ENCODE data around the gene SORCS3.

DNA sequence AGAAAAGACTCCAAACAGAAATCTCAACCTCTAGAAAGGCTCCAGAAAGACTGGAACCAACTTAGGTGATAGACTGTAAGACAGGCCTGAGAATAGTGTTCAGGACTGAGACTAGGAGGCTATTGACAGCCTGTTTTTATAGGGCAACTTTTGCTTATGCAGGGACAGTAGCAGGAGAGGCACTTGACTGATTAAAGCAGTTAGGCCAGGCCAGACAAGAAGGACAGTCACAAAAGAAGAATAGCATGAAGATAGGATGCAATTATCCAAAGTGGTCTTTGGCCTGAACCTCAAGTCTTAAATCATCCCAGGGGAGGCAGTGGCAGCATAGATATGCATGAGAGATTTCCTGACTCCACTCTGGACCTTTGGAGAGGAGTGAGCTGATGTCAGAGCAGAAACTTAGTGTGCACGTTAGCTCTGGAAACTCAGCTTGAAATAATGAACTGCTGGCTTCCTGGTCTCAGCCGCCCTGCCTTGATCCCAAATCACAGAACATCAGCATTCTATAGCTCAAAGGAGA lies 290.6 kb downstream of the SORCS3 start:
- TF ChIP-seq CTCF (IDR thresholded peaks at IDR 0.05) (no peak), ZFX (IDR thresholded peaks at IDR 0.05; ENCODE audit: borderline replicate concordance) (no peak)
